ENCODE results near the gene ZFY.

GRCh38 chrY:3025357-3025756 lies 90.2 kb downstream of the ZFY start:
- TF ChIP-seq CTCF (optimal IDR thresholded peaks at IDR 0.05 in 1 of 3, IDR thresholded peaks at IDR 0.05 in 1 of 3, conservative IDR thresholded peaks at IDR 0.05 in 1 of 3; ENCODE audit: extremely low read depth in 1 of 3, insufficient read depth in 2 of 3, low read length in 3 of 3) (no peak), EZH2 (IDR thresholded peaks at IDR 0.05; ENCODE audit: low read length) (no peak)

All from keratinocyte (primary cell).